Duodenal mucosa (tissue), 2 donors: ENCODE data around the gene HTT-AS.
A peak's percentile ranks its signal among the peaks of the same experiment; 100 is the strongest.
"Not testable (repeated sequence)": the region's sequence is repeated elsewhere in the genome, so short reads cannot be mapped to it uniquely, and the experiment has no call there.

ENCODE experiments used
- H3K27ac ChIP-seq: one replicate; pipeline ENCODE4 v1.7.0; 2013; ENCODE audit warnings: low read depth, low read length
- H3K27me3 ChIP-seq, 2 donors: one replicate each; pipeline ENCODE4 v1.7.0; 2013; ENCODE audit warnings: low read length in 2 of 2, control low read depth in 1 of 2; ENCODE audit not compliant: insufficient read depth in 2 of 2, control insufficient read depth in 1 of 2
- H3K36me3 ChIP-seq, 2 donors: one replicate each; pipeline ENCODE4 v1.7.0; 2013; ENCODE audit warnings: low read length in 2 of 2, control low read depth in 1 of 2; ENCODE audit not compliant: insufficient read depth in 2 of 2, control insufficient read depth in 1 of 2
- H3K4me1 ChIP-seq, 2 donors: one replicate each; pipeline ENCODE4 v1.7.0; 2013; ENCODE audit warnings: low read length in 2 of 2, control low read depth in 1 of 2; ENCODE audit not compliant: insufficient read depth in 2 of 2, control insufficient read depth in 1 of 2
- H3K4me3 ChIP-seq, 2 donors: one replicate each; pipeline ENCODE4 v1.7.0; 2013; ENCODE audit warnings: low read length in 2 of 2, low read depth in 1 of 2
- H3K9ac ChIP-seq, 2 donors: one replicate each; pipeline ENCODE4 v1.7.0; 2013; ENCODE audit warnings: low read length in 2 of 2, low read depth in 1 of 2
- H3K9me3 ChIP-seq, 2 donors: one replicate each; pipeline ENCODE4 v1.7.0; 2013; ENCODE audit warnings: low read length in 2 of 2, control low read depth in 1 of 2; ENCODE audit not compliant: control insufficient read depth in 1 of 2

The HTT-AS gene

DNA sequence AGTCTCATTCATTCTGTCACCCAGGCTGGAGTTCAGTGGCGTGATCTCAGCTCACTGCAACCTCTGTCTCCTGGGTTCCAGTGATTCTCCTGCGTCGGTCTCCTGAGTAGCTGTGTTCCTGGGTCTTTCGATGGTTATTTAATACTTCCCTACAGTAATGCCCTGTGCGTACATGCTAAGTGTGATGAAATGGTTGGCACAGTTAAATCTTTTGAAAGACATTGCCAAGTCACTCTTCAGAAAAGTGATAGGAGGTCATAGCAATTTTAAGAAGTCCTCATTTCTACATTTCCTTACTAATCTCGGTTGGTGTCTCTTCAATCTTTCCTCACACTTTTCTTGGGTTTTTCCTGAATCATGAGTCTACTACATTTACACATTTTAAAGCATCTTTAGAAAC lies 14.4 kb downstream of the HTT-AS start:
- Histone ChIP-seq H3K4me1 (no peaks in the 10 kb centered on the region), H3K27ac (no peak overlapping the region), H3K9ac (no peak overlapping the region), H3K27me3 (no peaks in the 10 kb centered on the region), H3K36me3 (no peaks in the 10 kb centered on the region), H3K4me3 (no peak overlapping the region), H3K9me3 (peaks cover 4 to 6% of the 10 kb centered on the region in 2 donors)

- Histone ChIP-seq H3K27ac (no peak overlapping the region), H3K4me1 (no peaks in the 10 kb centered on the region), H3K36me3 (no peaks in the 10 kb centered on the region), H3K9me3 (peaks cover 4 to 6% of the 10 kb centered on the region in 2 donors), H3K9ac (no peak overlapping the region), H3K27me3 (no peaks in the 10 kb centered on the region), H3K4me3 (no peak overlapping the region)
These were observed 20.1 kb downstream of the HTT-AS start for GRCh38 chr4:3054169-3054759.

GRCh38 chr4:3051141-3051897 lies 23.0 kb downstream of the HTT-AS start:
- H3K27me3 ChIP-seq, H3K9me3 ChIP-seq, H3K36me3 ChIP-seq, H3K27ac ChIP-seq, H3K4me3 ChIP-seq, H3K4me1 ChIP-seq, H3K9ac ChIP-seq: not testable (repeated sequence)

- H3K27me3 ChIP-seq: no peaks in the 10 kb centered on the region
- peak overlapping the region; percentile 60 to 68 for H3K4me3 ChIP-seq
These were observed 26.7 kb downstream of the HTT-AS start for GRCh38 chr4:3047464-3048286.

DNA sequence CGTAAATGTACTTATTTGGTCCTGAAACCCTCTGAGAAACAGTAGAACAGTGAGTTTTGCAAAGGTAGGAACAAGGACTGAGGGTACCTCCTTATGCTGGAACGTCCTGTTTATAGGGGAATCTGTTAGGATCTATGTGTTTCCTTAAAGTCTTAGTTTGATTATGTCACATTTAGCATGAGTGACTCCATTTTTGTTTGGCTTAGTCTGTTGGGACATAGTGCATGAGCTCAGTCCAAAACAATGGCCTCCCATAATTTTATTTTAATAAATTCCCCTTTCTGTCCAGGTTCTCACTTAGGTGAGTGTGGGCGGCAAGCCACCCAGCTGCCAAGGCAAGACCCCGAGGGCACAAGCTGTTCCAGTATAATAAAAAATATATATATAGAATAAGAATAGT lies 27.7 kb downstream of the HTT-AS start:
- H3K9ac ChIP-seq: no peak overlapping the region
- H3K27ac ChIP-seq: no peak overlapping the region

More at GRCh38 chr4:3047464-3048286, 26.7 kb downstream of the HTT-AS start:
- Histone ChIP-seq H3K36me3 (no peaks in the 10 kb centered on the region), H3K27ac (no peak overlapping the region), H3K4me1 (peaks cover 14 to 15% of the 10 kb centered on the region in 2 donors), H3K9me3 (no peaks in the 10 kb centered on the region), H3K9ac (peak overlapping the region in 1 of 2 donors; percentile 6)

GRCh38 chr4:3046162-3046561 lies 28.2 kb downstream of the HTT-AS start:
- H3K27ac ChIP-seq: no peak overlapping the region
- no peaks in the 10 kb centered on the region for H3K9me3 ChIP-seq
- peaks cover 22% of the 10 kb centered on the region in 2 donors for H3K4me1 ChIP-seq
- H3K36me3 ChIP-seq: no peaks in the 10 kb centered on the region
- H3K27me3 ChIP-seq: no peaks in the 10 kb centered on the region
- no peak overlapping the region for H3K9ac ChIP-seq
- H3K4me3 ChIP-seq: no peak overlapping the region

More for the DNA sequence above, 27.7 kb downstream of the HTT-AS start:
- no peak overlapping the region for H3K4me3 ChIP-seq
- H3K9me3 ChIP-seq: no peaks in the 10 kb centered on the region
- no peaks in the 10 kb centered on the region for H3K27me3 ChIP-seq
- H3K4me1 ChIP-seq: peaks cover 21 to 22% of the 10 kb centered on the region in 2 donors
- H3K36me3 ChIP-seq: no peaks in the 10 kb centered on the region

DNA sequence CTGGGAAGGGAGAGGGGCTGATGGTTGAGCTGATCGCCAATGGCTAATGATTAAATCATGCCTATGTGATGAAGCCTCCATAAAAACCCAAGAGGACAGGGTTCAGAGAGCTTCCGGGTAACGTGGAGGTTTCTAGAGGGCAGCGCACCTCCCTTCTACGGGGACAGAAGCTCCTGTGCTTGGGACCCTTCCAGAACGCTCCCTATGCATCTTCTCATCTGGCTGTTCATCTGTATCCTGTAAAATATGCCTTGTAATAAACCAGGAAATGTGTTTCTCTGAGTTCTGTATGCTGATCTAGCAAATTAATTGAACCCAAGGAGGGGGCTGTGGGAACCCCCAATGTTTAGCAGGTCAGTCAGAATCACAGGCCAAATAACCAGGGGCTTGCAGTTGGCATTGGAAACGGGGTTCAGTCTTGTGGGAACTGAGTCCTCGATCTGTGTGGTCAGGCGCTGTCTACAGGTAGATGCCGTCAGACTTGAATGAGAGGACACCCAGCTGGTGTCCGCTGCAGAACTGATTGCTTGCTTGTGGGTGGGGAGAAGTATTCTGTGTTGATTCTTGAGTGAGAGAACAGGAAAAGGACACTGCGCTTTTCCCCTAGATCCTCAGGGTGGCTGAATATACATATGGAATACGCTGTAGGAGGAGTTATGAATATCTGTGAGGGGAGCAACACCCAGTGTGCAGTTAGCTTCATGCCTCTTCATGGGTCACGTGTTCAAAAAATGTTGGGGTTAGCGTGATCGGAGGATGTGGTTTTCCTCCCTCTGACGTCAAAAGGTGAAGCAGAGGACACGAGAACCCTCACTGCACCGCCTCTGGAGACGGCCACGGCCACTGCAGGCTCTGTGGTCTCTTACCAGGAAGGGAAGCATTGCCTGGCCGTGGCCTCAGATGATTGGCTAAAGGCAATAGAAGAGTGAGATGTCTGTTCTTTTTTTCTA lies 29.2 kb downstream of the HTT-AS start:
- Histone ChIP-seq H3K36me3 (no peaks in the 10 kb centered on the region), H3K4me1 (peaks cover 22 to 27% of the 10 kb centered on the region in 2 donors), H3K27me3 (no peaks in the 10 kb centered on the region), H3K4me3 (peak overlapping the region in 1 of 2 donors; percentile 4), H3K9ac (no peak overlapping the region), H3K9me3 (no peaks in the 10 kb centered on the region), H3K27ac (no peak overlapping the region)

DNA sequence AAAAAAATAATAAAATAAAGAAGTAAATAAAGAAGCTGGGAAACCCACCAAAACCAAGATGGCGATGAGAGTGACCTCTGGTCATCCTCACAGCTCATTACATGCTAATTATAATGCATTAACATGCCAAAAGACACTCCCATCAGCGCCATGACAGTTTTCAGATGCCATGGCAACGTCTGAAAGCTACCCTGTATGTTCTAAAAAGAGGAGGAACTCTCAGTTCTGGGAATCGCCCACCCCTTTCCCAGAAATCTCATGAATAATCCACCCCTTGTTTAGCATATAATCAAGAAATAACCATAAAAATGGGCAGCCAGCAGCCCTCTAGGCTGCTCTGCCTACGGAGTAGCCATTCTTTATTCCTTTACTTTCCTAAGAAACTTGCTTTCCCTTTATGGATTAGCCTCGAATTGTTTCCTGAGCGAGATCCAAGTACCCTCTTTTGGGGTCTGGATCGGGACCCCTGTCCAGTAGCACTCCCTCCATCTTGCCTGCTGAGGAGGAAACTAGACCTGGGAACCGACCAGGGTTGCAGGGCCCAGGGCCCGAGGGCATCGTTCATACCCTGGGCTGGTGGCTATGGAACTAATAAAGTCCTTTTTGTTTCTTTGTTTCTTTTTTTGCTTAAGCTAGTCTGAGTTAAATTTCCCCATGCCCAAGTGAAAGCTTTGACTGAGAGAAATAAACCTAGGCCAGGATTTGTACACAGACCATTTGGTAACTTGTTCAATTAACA lies 30.9 kb downstream of the HTT-AS start:
- Histone ChIP-seq H3K9ac (no peak overlapping the region), H3K36me3 (no peaks in the 10 kb centered on the region), H3K27me3 (no peaks in the 10 kb centered on the region), H3K4me3 (no peak overlapping the region), H3K27ac (no peak overlapping the region), H3K4me1 (peaks cover 23 to 32% of the 10 kb centered on the region in 2 donors), H3K9me3 (no peaks in the 10 kb centered on the region)

GRCh38 chr4:3042226-3042625 lies 32.1 kb downstream of the HTT-AS start:
- peak overlapping the region; percentile 49 to 76 for H3K9ac ChIP-seq
- H3K4me1 ChIP-seq: peaks cover 34 to 45% of the 10 kb centered on the region in 2 donors
- no peaks in the 10 kb centered on the region for H3K9me3 ChIP-seq
- no peaks in the 10 kb centered on the region for H3K36me3 ChIP-seq
- peak overlapping the region; percentile 71 to 72 for H3K4me3 ChIP-seq
- H3K27ac ChIP-seq: no peak overlapping the region
- no peaks in the 10 kb centered on the region for H3K27me3 ChIP-seq
